ENCODE data around the gene CSMD2. TPM values are rescaled to one million over a fixed set of nuclear protein-coding genes. Genes with fewer than 3 reads are reported as not detected.

The CSMD2 gene
- total and polyA plus RNA-seq, 2 of the 8 experiments (the other 6 are each of a cell fraction or from before 2014, with no cell fraction given) = 7.0 to 14.7 TPM

DNA sequence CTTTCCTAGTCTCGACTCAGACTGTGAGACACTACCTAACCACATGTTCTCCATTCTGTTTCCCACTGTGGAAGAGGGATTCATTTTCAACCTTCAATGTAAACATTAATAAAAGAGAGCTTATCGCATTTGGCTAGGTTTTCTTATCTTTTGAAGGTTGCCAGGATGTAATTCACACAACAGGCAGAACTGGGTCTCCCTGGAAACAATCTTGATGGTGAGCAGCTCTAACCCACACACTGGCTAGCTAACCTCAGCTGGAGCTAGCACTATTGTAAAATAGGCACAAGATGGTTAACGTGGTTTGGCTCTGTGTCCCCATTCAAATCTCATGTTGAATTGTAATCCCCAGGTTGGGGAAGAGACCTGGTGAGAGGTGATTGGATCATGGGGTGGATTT is 617.5 kb downstream of the CSMD2 start:
- H3K4me1 ChIP-seq (replicated peaks in 1 of 4; ENCODE audit: control insufficient read depth in 3 of 4, insufficient read depth in 4 of 4, low read length in 3 of 4) = no peaks in the 10 kb centered on the region; a peak in 1 of 7 replicates
- no peak overlapping the region for H2BK12ac ChIP-seq (ENCODE audit: low read depth, low read length)
- no peak for DNase-seq (ENCODE audit: low read depth in 1 of 2, low spot score in 2 of 2)
- ChIA-PET CTCF (ENCODE audit: partially characterized antibody) (no interaction called here), POLR2A (ENCODE audit: partially characterized antibody) (no interaction called here)
- H2AK5ac ChIP-seq (ENCODE audit: low read depth, low read length) = no peak overlapping the region
- no peak overlapping the region for H3K9ac ChIP-seq (replicated peaks in 1 of 4; ENCODE audit: extremely low read depth in 1 of 4, low read depth in 3 of 4, low read length in 3 of 4)
- WGBS, 2 experiments (ENCODE audit: extremely low coverage in 1 of 2, insufficient coverage in 1 of 2, insufficient read length in 1 of 2, insufficient replicate concordance in 2 of 2, low coverage in 1 of 2, low lambda C conversion rate in 2 of 2, missing lambda C conversion rate in 1 of 2) = 97% methylated on average over 3 of the region's 3 CpGs; no CpG with 5 or more reads in 1 of the 2 experiments
- H4K8ac ChIP-seq (ENCODE audit: extremely low read depth, insufficient read depth, low read length) = no peak overlapping the region
- no peaks in the 10 kb centered on the region for H3K79me2 ChIP-seq (ENCODE audit: control insufficient read depth in 1 of 2, insufficient read depth in 2 of 2, low read length in 2 of 2)
- H3K79me1 ChIP-seq (ENCODE audit: low read depth, low read length) = no peaks in the 10 kb centered on the region
- H3K27ac ChIP-seq (ENCODE audit: low read depth, low read length) = no peak overlapping the region
- H3K9me3 ChIP-seq (ENCODE audit: insufficient read depth in 2 of 2, low read depth in 1 of 2, low read length in 1 of 2) = peaks cover 29 to 30% of the 10 kb centered on the region in 2 experiments
- H2BK15ac ChIP-seq (ENCODE audit: low read length) = no peak overlapping the region
- H3K23me2 ChIP-seq (ENCODE audit: low read depth, low read length) = no peaks in the 10 kb centered on the region; the same call in 1 of the 2 replicates
- H3K36me3 ChIP-seq (ENCODE audit: control insufficient read depth in 2 of 4, insufficient read depth in 4 of 4, low read length in 3 of 4) = peaks cover 0 to 45% (median 8%) of the 10 kb centered on the region in 4 experiments; a peak in 5 of 8 replicates
- H3K27me3 ChIP-seq (replicated peaks in 1 of 4; ENCODE audit: control insufficient read depth in 3 of 4, extremely low read depth in 1 of 4, insufficient read depth in 3 of 4, low read length in 3 of 4) = no peaks in the 10 kb centered on the region; a peak in 1 of 7 replicates
- TF ChIP-seq FOSL1 (IDR thresholded peaks at IDR 0.05; ENCODE audit: insufficient read depth, low read depth, low read length) (no peak), CTBP2 (IDR thresholded peaks at IDR 0.05; ENCODE audit: borderline replicate concordance, insufficient read depth, insufficient read length, low read length) (no peak), SRF (IDR thresholded peaks at IDR 0.05; ENCODE audit: low read depth, low read length) (no peak), SP4 (IDR thresholded peaks at IDR 0.05; ENCODE audit: low read length) (no peak), TEAD4 (IDR thresholded peaks at IDR 0.05; ENCODE audit: low read depth, low read length) (no peak), HDAC6 (IDR thresholded peaks at IDR 0.05; ENCODE audit: low read depth, low read length) (no peak), KDM4A (IDR thresholded peaks at IDR 0.05; ENCODE audit: low read depth, low read length, severe bottlenecking) (no peak), JUND (IDR thresholded peaks at IDR 0.05; ENCODE audit: low read length) (no peak), POLR2A (IDR thresholded peaks at IDR 0.05; ENCODE audit: control extremely low read depth in 1 of 2, low read depth in 2 of 2, low read length in 2 of 2) (no peak), CBX8 (IDR thresholded peaks at IDR 0.05; ENCODE audit: borderline replicate concordance, low read depth, low read length) (no peak), EZH2 (IDR thresholded peaks at IDR 0.05; ENCODE audit: low read depth, low read length, severe bottlenecking) (no peak), BRCA1 (IDR thresholded peaks at IDR 0.05; ENCODE audit: low read depth, low read length) (no peak)
- TF ChIP-seq, protein P1, sequence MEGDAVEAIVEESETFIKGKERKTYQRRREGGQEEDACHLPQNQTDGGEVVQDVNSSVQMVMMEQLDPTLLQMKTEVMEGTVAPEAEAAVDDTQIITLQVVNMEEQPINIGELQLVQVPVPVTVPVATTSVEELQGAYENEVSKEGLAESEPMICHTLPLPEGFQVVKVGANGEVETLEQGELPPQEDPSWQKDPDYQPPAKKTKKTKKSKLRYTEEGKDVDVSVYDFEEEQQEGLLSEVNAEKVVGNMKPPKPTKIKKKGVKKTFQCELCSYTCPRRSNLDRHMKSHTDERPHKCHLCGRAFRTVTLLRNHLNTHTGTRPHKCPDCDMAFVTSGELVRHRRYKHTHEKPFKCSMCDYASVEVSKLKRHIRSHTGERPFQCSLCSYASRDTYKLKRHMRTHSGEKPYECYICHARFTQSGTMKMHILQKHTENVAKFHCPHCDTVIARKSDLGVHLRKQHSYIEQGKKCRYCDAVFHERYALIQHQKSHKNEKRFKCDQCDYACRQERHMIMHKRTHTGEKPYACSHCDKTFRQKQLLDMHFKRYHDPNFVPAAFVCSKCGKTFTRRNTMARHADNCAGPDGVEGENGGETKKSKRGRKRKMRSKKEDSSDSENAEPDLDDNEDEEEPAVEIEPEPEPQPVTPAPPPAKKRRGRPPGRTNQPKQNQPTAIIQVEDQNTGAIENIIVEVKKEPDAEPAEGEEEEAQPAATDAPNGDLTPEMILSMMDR (IDR thresholded peaks at IDR 0.05; ENCODE audit: control extremely low read depth in 1 of 3, insufficient read depth in 1 of 3, low read depth in 1 of 3, low read length in 3 of 3) = no peak
- no peak overlapping the region for H2AFZ ChIP-seq (ENCODE audit: low read length)
- no peaks in the 10 kb centered on the region for H4K20me1 ChIP-seq (replicated peaks in 1 of 2; ENCODE audit: control insufficient read depth in 1 of 2, insufficient read depth in 2 of 2, low read length in 2 of 2)
- H4K5ac ChIP-seq (ENCODE audit: insufficient read length, low read depth, low read length) = no peak overlapping the region
- H4K91ac ChIP-seq (replicated peaks; ENCODE audit: insufficient read length, low read length) = no peak overlapping the region
- no peak for FAIRE-seq
- no peak overlapping the region for H3K4me2 ChIP-seq (ENCODE audit: insufficient read depth in 1 of 2, low read depth in 2 of 2, low read length in 2 of 2)
- no peak overlapping the region for H2BK5ac ChIP-seq (ENCODE audit: low read depth, low read length)
- H3K23ac ChIP-seq (ENCODE audit: insufficient read length) = no peak overlapping the region
- H3K4ac ChIP-seq (replicated peaks; ENCODE audit: insufficient read length, low read depth, low read length) = no peak overlapping the region
- no peak overlapping the region for H2BK20ac ChIP-seq (ENCODE audit: low read length)
- H3K18ac ChIP-seq (ENCODE audit: extremely low read depth, low read length) = no peak overlapping the region
- no peak overlapping the region for H3K14ac ChIP-seq (ENCODE audit: insufficient read length)
- H2BK120ac ChIP-seq (replicated peaks; ENCODE audit: low read depth, low read length) = no peak overlapping the region
- H3K56ac ChIP-seq (replicated peaks; ENCODE audit: insufficient read length, low read depth, low read length) = no peak overlapping the region
- no peak overlapping the region for H3K4me3 ChIP-seq (ENCODE audit: extremely low read depth in 1 of 4, insufficient read depth in 2 of 4, low read depth in 3 of 4, low read length in 4 of 4)
